ENCODE data around the gene AKAP13. TPM values are rescaled to one million over a fixed set of nuclear protein-coding genes. Genes with fewer than 3 reads are reported as not detected.
"Not testable (repeated sequence)": the region's sequence is repeated elsewhere in the genome, so short reads cannot be mapped to it uniquely, and the experiment has no call there.

Gene AKAP13
- polyA plus RNA-seq, 2 donors, result 27.6 to 35.7 TPM

DNA sequence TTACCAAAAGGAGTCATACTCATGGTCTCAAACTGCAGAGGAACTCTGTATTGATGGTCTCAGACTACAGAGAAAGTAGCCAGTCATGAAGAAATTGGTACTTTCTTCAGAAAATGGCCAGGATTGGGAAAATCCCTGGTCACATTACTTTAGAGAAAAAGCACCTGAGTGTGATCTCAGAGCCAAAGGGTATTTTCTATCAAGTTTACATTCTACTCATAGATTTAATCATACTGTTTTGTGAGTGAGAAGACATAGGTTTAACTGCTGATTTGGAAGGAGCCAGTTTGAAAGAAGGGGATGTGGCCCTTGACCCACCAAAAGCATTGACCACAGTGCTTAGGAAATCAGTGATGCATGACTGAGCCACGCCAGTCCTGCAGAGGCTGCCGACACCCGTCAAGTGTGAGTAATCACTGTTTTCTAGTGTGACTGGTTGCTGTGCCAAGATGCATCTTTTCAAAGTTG, 203.6 kb downstream of the AKAP13 start:
- Histone ChIP-seq H3K36me3 (ENCODE audit: control insufficient read depth in 2 of 2, insufficient read depth in 2 of 2, low read length in 1 of 2) (peaks cover 9 to 12% of the 10 kb centered on the region in 2 donors), H3K27me3 (ENCODE audit: control insufficient read depth in 1 of 2, insufficient read depth in 2 of 2, low read length in 2 of 2) (no peaks in the 10 kb centered on the region), H3K27ac (ENCODE audit: low read depth in 2 of 2, low read length in 1 of 2) (peak overlapping the region; percentile 51 to 65), H3K9me3 (ENCODE audit: control insufficient read depth in 2 of 2, insufficient read depth in 1 of 2, low read depth in 1 of 2, low read length in 1 of 2) (no peaks in the 10 kb centered on the region), H3K4me3 (ENCODE audit: low read depth in 1 of 2, low read length in 2 of 2) (peak overlapping the region in 1 of 2 donors; percentile 19), H3K4me1 (ENCODE audit: control insufficient read depth in 2 of 2, insufficient read depth in 2 of 2, low read length in 1 of 2) (peaks cover 2 to 13% of the 10 kb centered on the region in 2 donors)
- WGBS, 2 donors, result 23 to 24% methylated on average over 3 of the region's 3 CpGs

DNA sequence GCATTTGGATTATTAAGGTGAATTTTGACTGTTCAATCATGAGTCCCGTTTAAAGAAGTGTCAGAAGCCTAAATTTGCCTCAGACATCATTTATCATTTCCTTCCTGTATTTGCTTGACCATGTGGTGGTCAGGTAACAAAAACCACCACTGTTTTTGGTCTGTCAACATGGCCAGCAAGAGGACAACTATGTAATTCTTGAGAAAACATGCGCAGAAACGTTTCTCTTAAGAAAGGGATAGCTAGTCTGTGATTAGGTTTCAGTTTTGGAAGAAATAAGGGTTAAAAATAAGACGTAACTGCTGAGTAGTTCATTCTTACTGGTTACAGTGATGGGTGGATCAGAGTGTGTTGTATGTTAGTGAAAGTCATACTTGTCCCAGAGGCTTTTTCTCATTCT, 204.5 kb downstream of the AKAP13 start:
- H3K4me3 ChIP-seq (ENCODE audit: low read depth in 1 of 2, low read length in 2 of 2), result no peak overlapping the region
- no peak overlapping the region for H3K27ac ChIP-seq (ENCODE audit: low read depth in 2 of 2, low read length in 1 of 2)
- WGBS, 2 donors, result 41 to 49% methylated on average over 4 of the region's 4 CpGs

DNA sequence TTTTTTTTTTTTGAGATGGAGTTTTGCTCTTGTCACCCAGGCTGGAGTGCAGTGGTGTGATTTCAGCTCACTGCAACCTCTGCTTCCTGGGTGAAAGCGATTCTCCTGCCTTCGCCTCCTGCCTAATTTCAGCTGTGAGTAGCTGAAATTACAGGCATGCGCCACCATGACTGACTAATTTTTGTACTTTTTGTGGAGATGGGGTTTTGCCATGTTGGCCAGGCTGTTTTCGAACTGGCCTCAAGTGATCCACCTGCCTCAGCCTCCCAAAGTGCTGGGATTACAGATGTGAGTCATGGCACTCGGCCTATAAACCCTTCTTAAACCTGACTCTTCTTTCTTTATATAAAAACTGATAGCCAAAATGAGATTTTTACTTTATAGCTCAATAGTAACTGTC, 205.8 kb downstream of the AKAP13 start:
- peak overlapping the region; percentile 1 to 8 for H3K27ac ChIP-seq (ENCODE audit: low read depth in 2 of 2, low read length in 1 of 2)
- H3K36me3 ChIP-seq (ENCODE audit: control insufficient read depth in 2 of 2, insufficient read depth in 2 of 2, low read length in 1 of 2); H3K9me3 ChIP-seq (ENCODE audit: control insufficient read depth in 2 of 2, insufficient read depth in 1 of 2, low read depth in 1 of 2, low read length in 1 of 2); H3K4me3 ChIP-seq (ENCODE audit: low read depth in 1 of 2, low read length in 2 of 2); H3K27me3 ChIP-seq (ENCODE audit: control insufficient read depth in 1 of 2, insufficient read depth in 2 of 2, low read length in 2 of 2): not testable (repeated sequence)
- WGBS, 2 donors, result 79 to 81% methylated on average over 5 of the region's 5 CpGs
- H3K4me1 ChIP-seq (ENCODE audit: control insufficient read depth in 2 of 2, insufficient read depth in 2 of 2, low read length in 1 of 2), result peaks cover 3 to 10% of the 10 kb centered on the region in 2 donors

More for the DNA sequence above, 204.5 kb downstream of the AKAP13 start:
- Histone ChIP-seq H3K36me3 (ENCODE audit: control insufficient read depth in 2 of 2, insufficient read depth in 2 of 2, low read length in 1 of 2) (peaks cover 7 to 9% of the 10 kb centered on the region in 2 donors), H3K27me3 (ENCODE audit: control insufficient read depth in 1 of 2, insufficient read depth in 2 of 2, low read length in 2 of 2) (no peaks in the 10 kb centered on the region), H3K4me1 (ENCODE audit: control insufficient read depth in 2 of 2, insufficient read depth in 2 of 2, low read length in 1 of 2) (peaks cover 5 to 13% of the 10 kb centered on the region in 2 donors), H3K9me3 (ENCODE audit: control insufficient read depth in 2 of 2, insufficient read depth in 1 of 2, low read depth in 1 of 2, low read length in 1 of 2) (no peaks in the 10 kb centered on the region)

DNA sequence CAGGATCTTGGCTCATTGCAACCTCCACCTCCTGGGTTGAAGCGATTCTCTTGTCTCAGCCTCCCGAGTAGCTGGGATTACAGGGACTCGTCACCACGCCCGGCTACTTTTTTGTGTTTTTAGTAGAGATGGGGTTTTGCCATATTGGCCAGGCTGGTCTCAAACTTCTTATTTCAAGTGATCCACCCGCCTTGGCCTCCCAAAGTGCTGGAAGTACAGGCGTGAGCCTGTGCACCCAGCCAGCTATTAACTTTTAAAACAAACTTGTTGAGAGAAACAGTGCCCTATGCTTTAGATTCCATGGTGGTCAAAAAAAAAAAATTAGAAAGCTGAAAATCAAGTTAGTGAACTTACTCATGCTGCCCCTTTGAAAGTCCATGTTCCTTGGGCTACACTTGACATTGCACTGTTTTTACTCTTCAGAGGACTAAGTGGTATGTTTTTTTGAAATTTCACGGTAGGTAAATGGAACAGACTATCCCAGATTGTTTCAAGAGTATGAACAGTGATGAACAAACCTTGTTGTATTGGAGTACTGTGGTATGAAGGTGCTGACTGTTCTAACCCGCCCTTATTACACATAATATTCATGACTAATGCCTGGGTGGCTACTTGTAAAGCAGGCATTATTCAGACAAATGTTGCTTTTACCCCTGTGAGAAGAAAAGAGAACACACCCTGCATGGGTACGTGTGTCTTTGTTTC, 207.5 kb downstream of the AKAP13 start:
- Histone ChIP-seq H3K36me3 (ENCODE audit: control insufficient read depth in 2 of 2, insufficient read depth in 2 of 2, low read length in 1 of 2) (no peaks in the 10 kb centered on the region), H3K27me3 (ENCODE audit: control insufficient read depth in 1 of 2, insufficient read depth in 2 of 2, low read length in 2 of 2) (no peaks in the 10 kb centered on the region), H3K27ac (ENCODE audit: low read depth in 2 of 2, low read length in 1 of 2) (peak overlapping the region; percentile 55 to 81), H3K4me3 (ENCODE audit: low read depth in 1 of 2, low read length in 2 of 2) (no peak overlapping the region), H3K9me3 (ENCODE audit: control insufficient read depth in 2 of 2, insufficient read depth in 1 of 2, low read depth in 1 of 2, low read length in 1 of 2) (no peaks in the 10 kb centered on the region), H3K4me1 (ENCODE audit: control insufficient read depth in 2 of 2, insufficient read depth in 2 of 2, low read length in 1 of 2) (peaks cover under 1 to 3% of the 10 kb centered on the region in 2 donors)
- WGBS, 2 donors, result 72 to 80% methylated on average over 10 of the region's 10 CpGs

DNA sequence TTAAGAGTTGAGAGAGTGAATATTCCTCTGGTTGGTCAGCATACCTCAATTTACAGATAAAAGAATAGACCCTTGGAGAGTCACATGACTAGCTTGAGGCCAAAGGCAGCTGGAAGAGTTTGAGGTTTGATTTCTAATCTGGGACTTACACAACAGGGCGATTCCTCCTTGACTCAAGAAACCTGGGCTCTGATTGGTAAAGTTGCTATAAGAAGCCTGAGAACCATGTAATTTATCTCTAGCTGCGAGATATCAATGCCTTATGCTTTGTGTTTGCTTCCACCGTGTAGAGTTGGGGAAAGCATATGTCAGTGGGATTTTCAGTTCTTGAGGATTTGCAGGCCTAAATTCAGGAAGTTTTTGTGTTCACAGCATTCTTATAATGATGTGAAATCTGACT, 208.3 kb downstream of the AKAP13 start:
- peaks cover 0 to 3% of the 10 kb centered on the region in 2 donors for H3K4me1 ChIP-seq (ENCODE audit: control insufficient read depth in 2 of 2, insufficient read depth in 2 of 2, low read length in 1 of 2)
- no peaks in the 10 kb centered on the region for H3K9me3 ChIP-seq (ENCODE audit: control insufficient read depth in 2 of 2, insufficient read depth in 1 of 2, low read depth in 1 of 2, low read length in 1 of 2)
- H3K27ac ChIP-seq (ENCODE audit: low read depth in 2 of 2, low read length in 1 of 2), result peak overlapping the region; percentile 68 to 90
- 45 to 62% methylated on average over 3 of the region's 3 CpGs for WGBS, 2 donors
- no peaks in the 10 kb centered on the region for H3K27me3 ChIP-seq (ENCODE audit: control insufficient read depth in 1 of 2, insufficient read depth in 2 of 2, low read length in 2 of 2)
- H3K4me3 ChIP-seq (ENCODE audit: low read depth in 1 of 2, low read length in 2 of 2), result no peak overlapping the region
- H3K36me3 ChIP-seq (ENCODE audit: control insufficient read depth in 2 of 2, insufficient read depth in 2 of 2, low read length in 1 of 2), result no peaks in the 10 kb centered on the region

DNA sequence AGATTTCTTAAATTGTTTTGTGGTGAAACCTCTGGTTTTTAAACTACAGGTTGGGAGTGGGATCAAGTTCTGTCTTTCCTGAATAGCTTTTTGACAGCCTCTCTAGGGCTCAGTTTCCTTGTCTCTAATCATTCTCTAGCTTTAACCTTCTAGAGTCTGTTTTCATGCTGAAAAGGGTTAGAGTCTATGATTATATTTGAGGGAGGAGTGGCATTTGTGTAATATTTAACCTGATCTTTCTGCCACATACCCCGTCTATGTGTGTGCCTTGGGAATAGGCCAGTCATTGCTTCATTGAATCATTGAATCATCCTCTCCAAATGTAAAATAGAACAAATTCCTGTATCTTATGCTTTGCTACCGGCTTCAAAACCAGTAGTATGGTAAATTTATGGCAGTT, 209.4 kb downstream of the AKAP13 start:
- Histone ChIP-seq H3K27ac (ENCODE audit: low read depth in 2 of 2, low read length in 1 of 2) (peak overlapping the region in 1 of 2 donors; percentile 68), H3K27me3 (ENCODE audit: control insufficient read depth in 1 of 2, insufficient read depth in 2 of 2, low read length in 2 of 2) (no peaks in the 10 kb centered on the region), H3K36me3 (ENCODE audit: control insufficient read depth in 2 of 2, insufficient read depth in 2 of 2, low read length in 1 of 2) (no peaks in the 10 kb centered on the region), H3K9me3 (ENCODE audit: control insufficient read depth in 2 of 2, insufficient read depth in 1 of 2, low read depth in 1 of 2, low read length in 1 of 2) (no peaks in the 10 kb centered on the region), H3K4me3 (ENCODE audit: low read depth in 1 of 2, low read length in 2 of 2) (no peak overlapping the region), H3K4me1 (ENCODE audit: control insufficient read depth in 2 of 2, insufficient read depth in 2 of 2, low read length in 1 of 2) (peaks cover 0 to 3% of the 10 kb centered on the region in 2 donors)
- 42 to 48% methylated on average over 2 of the region's 2 CpGs for WGBS, 2 donors

DNA sequence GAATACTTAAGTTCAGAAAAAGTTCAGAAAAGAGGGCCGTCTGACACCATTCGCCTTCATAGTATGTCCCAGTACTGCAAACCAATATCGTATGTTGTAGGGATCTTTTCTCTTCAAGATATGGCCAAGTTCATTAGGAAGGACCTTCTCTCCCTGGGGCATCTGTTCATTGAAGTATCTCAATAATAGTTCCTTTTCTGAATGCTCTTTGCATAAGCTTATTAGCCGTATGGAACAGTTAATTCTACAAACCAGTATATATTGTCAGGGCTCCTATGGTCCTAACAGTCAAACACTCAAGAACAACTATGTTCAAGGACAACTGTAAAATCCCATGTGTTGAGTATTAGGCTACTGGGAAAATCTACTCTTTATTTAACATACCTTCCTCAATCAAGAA, 211.2 kb downstream of the AKAP13 start:
- whole genome bisulfite sequencing, 2 donors, result 81 to 88% methylated on average over 4 of the region's 4 CpGs
- peaks cover 2 to 3% of the 10 kb centered on the region in 2 donors for H3K4me1 ChIP-seq (ENCODE audit: control insufficient read depth in 2 of 2, insufficient read depth in 2 of 2, low read length in 1 of 2)
- H3K27ac ChIP-seq (ENCODE audit: low read depth in 2 of 2, low read length in 1 of 2), result no peak overlapping the region

DNA sequence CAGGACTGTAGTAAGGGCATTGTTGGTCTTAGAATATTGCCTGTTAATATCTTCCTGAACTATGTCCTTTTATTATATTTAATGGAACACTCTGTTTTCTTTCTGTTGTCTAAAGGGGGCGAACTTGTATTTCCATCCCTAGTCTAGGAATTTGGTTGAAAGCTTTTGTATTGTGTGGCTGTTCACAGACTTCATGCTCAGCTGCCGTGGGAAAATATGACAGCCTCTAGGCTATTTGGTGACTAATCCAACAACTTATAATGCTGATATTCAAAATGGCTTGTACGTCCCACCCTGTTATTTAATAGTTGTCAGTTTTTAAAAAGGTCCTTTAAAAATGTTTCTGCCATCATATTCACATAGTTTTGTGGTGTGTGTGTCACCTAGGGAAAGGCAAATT, 211.7 kb downstream of the AKAP13 start:
- H3K9me3 ChIP-seq (ENCODE audit: control insufficient read depth in 2 of 2, insufficient read depth in 1 of 2, low read depth in 1 of 2, low read length in 1 of 2), result no peaks in the 10 kb centered on the region
- H3K4me3 ChIP-seq (ENCODE audit: low read depth in 1 of 2, low read length in 2 of 2), result no peak overlapping the region
- 21 to 30% methylated on average over 3 of the region's 3 CpGs for WGBS, 2 donors
- peaks cover 2 to 3% of the 10 kb centered on the region in 2 donors for H3K4me1 ChIP-seq (ENCODE audit: control insufficient read depth in 2 of 2, insufficient read depth in 2 of 2, low read length in 1 of 2)
- H3K36me3 ChIP-seq (ENCODE audit: control insufficient read depth in 2 of 2, insufficient read depth in 2 of 2, low read length in 1 of 2), result no peaks in the 10 kb centered on the region
- no peaks in the 10 kb centered on the region for H3K27me3 ChIP-seq (ENCODE audit: control insufficient read depth in 1 of 2, insufficient read depth in 2 of 2, low read length in 2 of 2)
- peak overlapping the region in 1 of 2 donors; percentile 52 for H3K27ac ChIP-seq (ENCODE audit: low read depth in 2 of 2, low read length in 1 of 2)

More for the DNA sequence above, 211.2 kb downstream of the AKAP13 start:
- Histone ChIP-seq H3K4me3 (ENCODE audit: low read depth in 1 of 2, low read length in 2 of 2) (no peak overlapping the region), H3K9me3 (ENCODE audit: control insufficient read depth in 2 of 2, insufficient read depth in 1 of 2, low read depth in 1 of 2, low read length in 1 of 2) (no peaks in the 10 kb centered on the region), H3K36me3 (ENCODE audit: control insufficient read depth in 2 of 2, insufficient read depth in 2 of 2, low read length in 1 of 2) (no peaks in the 10 kb centered on the region), H3K27me3 (ENCODE audit: control insufficient read depth in 1 of 2, insufficient read depth in 2 of 2, low read length in 2 of 2) (no peaks in the 10 kb centered on the region)

DNA sequence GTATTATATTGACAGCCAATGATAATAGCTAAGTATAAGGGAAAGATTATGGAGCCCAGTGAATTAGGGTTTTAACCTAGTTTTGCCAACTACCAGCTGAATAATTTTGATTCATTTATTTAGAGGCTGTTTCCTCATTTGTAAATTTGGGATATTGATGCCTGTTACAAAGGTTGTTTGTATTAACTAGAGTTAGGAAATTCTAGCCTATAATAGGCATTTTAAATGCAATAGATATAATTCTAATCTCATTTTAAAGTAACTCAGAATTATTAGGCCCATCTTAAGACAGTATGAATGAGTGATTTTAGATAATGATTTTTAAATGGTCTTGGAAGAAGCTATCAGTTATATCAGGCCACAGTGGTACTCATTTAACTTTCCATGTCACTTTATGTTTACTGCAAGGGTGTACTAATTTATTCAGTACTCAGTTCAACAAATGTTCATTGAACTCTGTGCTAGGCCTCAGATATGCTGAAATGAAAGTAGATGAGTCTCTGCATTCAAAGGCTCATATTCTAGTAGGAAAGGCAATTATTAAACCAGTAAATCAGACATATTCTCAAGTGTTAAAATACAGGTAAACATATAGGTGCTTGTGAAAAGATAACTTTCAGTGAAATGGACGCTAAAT, 213.5 kb downstream of the AKAP13 start:
- WGBS, 2 donors, result 90 to 95% methylated on average over 1 of the region's 1 CpG
- peaks cover 2 to 3% of the 10 kb centered on the region in 2 donors for H3K4me1 ChIP-seq (ENCODE audit: control insufficient read depth in 2 of 2, insufficient read depth in 2 of 2, low read length in 1 of 2)
- no peak overlapping the region for H3K27ac ChIP-seq (ENCODE audit: low read depth in 2 of 2, low read length in 1 of 2)

More for the DNA sequence above, 213.5 kb downstream of the AKAP13 start:
- Histone ChIP-seq H3K9me3 (ENCODE audit: control insufficient read depth in 2 of 2, insufficient read depth in 1 of 2, low read depth in 1 of 2, low read length in 1 of 2) (no peaks in the 10 kb centered on the region), H3K27me3 (ENCODE audit: control insufficient read depth in 1 of 2, insufficient read depth in 2 of 2, low read length in 2 of 2) (no peaks in the 10 kb centered on the region), H3K36me3 (ENCODE audit: control insufficient read depth in 2 of 2, insufficient read depth in 2 of 2, low read length in 1 of 2) (no peaks in the 10 kb centered on the region), H3K4me3 (ENCODE audit: low read depth in 1 of 2, low read length in 2 of 2) (no peak overlapping the region)

Data from esophagus (tissue), 2 donors.